ENCODE measurements around the gene DSC2.

Gene DSC2

DNA sequence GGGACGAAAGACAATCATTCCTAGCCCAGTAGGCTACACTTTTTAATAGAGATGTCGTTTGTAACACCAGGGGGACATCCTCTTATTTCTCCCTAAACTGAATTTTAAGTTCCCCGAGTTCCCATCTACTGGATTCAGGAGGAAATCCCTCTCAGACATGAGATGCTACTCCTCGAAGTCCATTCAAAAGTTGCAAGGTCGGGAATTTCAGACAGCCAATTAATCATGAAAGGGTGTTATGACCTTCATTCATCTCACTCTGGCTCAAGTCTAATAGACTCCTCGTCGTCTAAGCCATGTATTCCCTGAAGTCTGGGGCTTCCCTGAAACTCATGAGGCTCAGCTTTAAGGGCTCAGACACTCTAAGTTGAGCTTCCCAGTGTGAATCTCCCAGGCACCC lies 58.5 kb downstream of the DSC2 start:
- no peak overlapping the region for H2AFZ ChIP-seq (ENCODE audit: low read length)

DNA sequence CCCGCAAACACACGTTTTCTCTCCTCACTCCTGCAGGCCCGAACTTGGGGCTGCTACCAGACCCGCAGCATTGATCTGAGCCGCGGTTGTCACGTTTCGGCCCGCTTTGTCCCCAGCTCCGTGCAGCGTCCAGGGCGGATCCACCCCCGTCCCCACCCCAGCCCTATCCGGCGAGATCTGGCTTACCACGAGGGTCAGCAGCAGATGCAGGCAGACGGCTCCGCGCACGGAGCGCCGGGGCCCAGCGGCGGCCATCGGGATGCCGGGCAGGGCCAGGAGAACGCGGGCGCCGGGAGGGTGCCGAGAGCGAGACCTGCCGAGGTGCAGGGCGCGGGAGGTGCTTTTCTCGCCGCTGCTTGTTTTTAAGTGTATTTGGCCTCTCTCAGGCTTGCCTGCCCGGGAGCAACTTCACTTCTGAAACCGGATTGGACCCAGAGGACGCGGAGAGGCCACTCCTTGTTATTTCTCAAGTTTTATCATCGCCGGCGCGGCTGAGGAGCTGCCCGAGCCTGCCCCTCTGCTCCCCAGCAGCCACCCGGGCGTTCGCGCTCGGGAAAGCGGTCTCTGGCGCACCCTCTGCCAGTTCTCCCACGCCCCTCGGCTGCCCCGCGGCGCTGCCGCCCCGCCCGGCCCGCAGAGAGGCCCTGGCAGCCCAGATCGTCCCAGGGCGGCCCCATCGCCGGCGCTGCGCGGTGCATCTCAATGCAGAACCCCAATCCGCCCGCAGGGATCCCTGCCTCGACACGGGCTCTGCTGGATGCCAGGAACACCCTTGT lies 59.6 kb downstream of the DSC2 start, which contains the start of gene DSC3:
Gene DSC3 (minus strand): TSS at position 337 of the 776 bp plus-strand sequence. CDS start 82 bp downstream, at position 255.
- Histone ChIP-seq H3K79me2 (ENCODE audit: low read length) (no peaks in the 10 kb centered on the region), H3K9me3 (replicated peaks; ENCODE audit: insufficient read depth, low read length) (no peaks in the 10 kb centered on the region), H3K4me2 (ENCODE audit: low read depth, low read length) (no peak within 1 kb of the TSS), H3K9ac (ENCODE audit: low read length) (no peak within 1 kb of the TSS), H3K27ac (ENCODE audit: low read length) (no peak within 1 kb of the TSS), H3K27me3 (replicated peaks; ENCODE audit: insufficient read depth, low read length) (no peaks in the 10 kb centered on the region), H4K20me1 (ENCODE audit: insufficient read depth, low read length) (no peaks in the 10 kb centered on the region), H3K4me1 (ENCODE audit: low read length) (no peaks in the 10 kb centered on the region), H3K4me3 (ENCODE audit: low read length) (no peak within 1 kb of the TSS), H3K9me2 (replicated peaks; ENCODE audit: insufficient read depth, low read length) (no peaks in the 10 kb centered on the region), H3F3A (ENCODE audit: insufficient read depth, low read length) (no peaks in the 10 kb centered on the region), H3K36me3 (replicated peaks; ENCODE audit: insufficient read depth, low read length) (no peaks in the 10 kb centered on the region), H2AFZ (ENCODE audit: low read length) (no peak within 1 kb of the TSS)
- no peak for DNase-seq
- no peak for TF ChIP-seq EZH2phosphoT487 (IDR thresholded peaks at IDR 0.05; ENCODE audit: low read length)

More for the DNA sequence above, 58.5 kb downstream of the DSC2 start:
- H3K4me3 ChIP-seq (ENCODE audit: low read length) = no peak overlapping the region
- no peak overlapping the region for H3K9ac ChIP-seq (ENCODE audit: low read length)
- no peak overlapping the region for H3K27ac ChIP-seq (ENCODE audit: low read length)
- no peaks in the 10 kb centered on the region for H3K4me1 ChIP-seq (ENCODE audit: low read length)
- H3K4me2 ChIP-seq (ENCODE audit: low read depth, low read length) = no peak overlapping the region
- TF ChIP-seq EZH2phosphoT487 (IDR thresholded peaks at IDR 0.05; ENCODE audit: low read length) (no peak), CTCF (IDR thresholded peaks at IDR 0.05; ENCODE audit: low read length) (no peak), EZH2 (optimal IDR thresholded peaks at IDR 0.05; ENCODE audit: low read depth, low read length) (no peak)
- H3F3A ChIP-seq (ENCODE audit: insufficient read depth, low read length) = no peaks in the 10 kb centered on the region
- H4K20me1 ChIP-seq (ENCODE audit: insufficient read depth, low read length) = no peaks in the 10 kb centered on the region
- no peaks in the 10 kb centered on the region for H3K9me3 ChIP-seq (replicated peaks; ENCODE audit: insufficient read depth, low read length)
- no peaks in the 10 kb centered on the region for H3K36me3 ChIP-seq (replicated peaks; ENCODE audit: insufficient read depth, low read length)
- H3K27me3 ChIP-seq (replicated peaks; ENCODE audit: insufficient read depth, low read length) = no peaks in the 10 kb centered on the region
- no peaks in the 10 kb centered on the region for H3K79me2 ChIP-seq (ENCODE audit: low read length)
- H3K9me2 ChIP-seq (replicated peaks; ENCODE audit: insufficient read depth, low read length) = no peaks in the 10 kb centered on the region
- DNase-seq = no peak

DNA sequence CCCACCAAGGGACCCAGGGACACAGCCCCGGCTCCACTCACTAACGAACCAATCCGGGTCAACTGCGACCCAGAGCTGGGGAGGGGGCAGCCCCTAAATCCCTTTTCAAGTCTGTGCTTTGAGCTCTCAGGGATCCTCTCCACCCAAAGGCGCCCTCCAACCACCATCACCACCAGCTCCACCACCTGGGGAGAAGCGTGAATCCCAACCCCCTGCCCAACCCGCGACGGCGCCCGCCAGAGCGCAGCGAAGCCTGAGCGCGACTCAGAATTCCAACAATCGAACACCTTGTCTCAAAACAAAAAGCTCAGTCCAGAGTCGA lies 60.2 kb downstream of the DSC2 start:
- TF ChIP-seq CTCF (IDR thresholded peaks at IDR 0.05; ENCODE audit: low read length) (no peak), EZH2 (optimal IDR thresholded peaks at IDR 0.05; ENCODE audit: low read depth, low read length) (no peak), EZH2phosphoT487 (IDR thresholded peaks at IDR 0.05; ENCODE audit: low read length) (no peak)
- Histone ChIP-seq H3K9me2 (replicated peaks; ENCODE audit: insufficient read depth, low read length) (no peaks in the 10 kb centered on the region), H3F3A (ENCODE audit: insufficient read depth, low read length) (no peaks in the 10 kb centered on the region), H3K27me3 (replicated peaks; ENCODE audit: insufficient read depth, low read length) (no peaks in the 10 kb centered on the region), H3K4me2 (ENCODE audit: low read depth, low read length) (no peak overlapping the region), H3K27ac (ENCODE audit: low read length) (no peak overlapping the region), H3K79me2 (ENCODE audit: low read length) (no peaks in the 10 kb centered on the region), H2AFZ (ENCODE audit: low read length) (no peak overlapping the region), H3K36me3 (replicated peaks; ENCODE audit: insufficient read depth, low read length) (no peaks in the 10 kb centered on the region), H3K4me3 (ENCODE audit: low read length) (no peak overlapping the region), H4K20me1 (ENCODE audit: insufficient read depth, low read length) (no peaks in the 10 kb centered on the region), H3K9me3 (replicated peaks; ENCODE audit: insufficient read depth, low read length) (no peaks in the 10 kb centered on the region), H3K4me1 (ENCODE audit: low read length) (no peaks in the 10 kb centered on the region), H3K9ac (ENCODE audit: low read length) (no peak overlapping the region)
- no peak for DNase-seq

Data from MM.1S (cell line).